Measurements from ENCODE around the gene KCNJ12.
"Not testable (repeated sequence)": the region's sequence is repeated elsewhere in the genome, so short reads cannot be mapped to it uniquely, and the experiment has no call there.

Gene KCNJ12

GRCh38 chr17:21423190-21423493 lies 47.0 kb downstream of the KCNJ12 start:
- DNase-seq: not testable (repeated sequence)

DNA sequence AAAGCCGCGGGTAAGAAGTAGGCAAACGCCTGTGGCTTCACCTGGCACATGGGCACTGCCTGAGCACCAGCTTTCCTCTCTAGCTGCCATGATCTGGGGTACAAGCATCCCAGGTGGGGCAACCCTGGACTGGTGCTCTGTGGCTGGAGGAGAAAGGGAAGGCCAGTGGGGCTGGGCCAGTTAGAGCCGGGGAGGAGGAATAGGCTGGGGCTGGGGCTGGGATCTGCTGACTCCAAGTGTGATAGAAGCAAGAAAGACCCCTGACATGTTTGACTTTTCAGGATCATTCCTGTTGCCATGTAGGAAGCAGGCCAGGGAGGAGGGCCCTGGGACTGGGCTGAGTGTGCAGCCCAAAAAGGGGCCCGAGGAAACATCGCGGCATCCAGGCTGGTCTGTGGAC lies 48.5 kb downstream of the KCNJ12 start:
- not testable (repeated sequence) for DNase-seq

DNA sequence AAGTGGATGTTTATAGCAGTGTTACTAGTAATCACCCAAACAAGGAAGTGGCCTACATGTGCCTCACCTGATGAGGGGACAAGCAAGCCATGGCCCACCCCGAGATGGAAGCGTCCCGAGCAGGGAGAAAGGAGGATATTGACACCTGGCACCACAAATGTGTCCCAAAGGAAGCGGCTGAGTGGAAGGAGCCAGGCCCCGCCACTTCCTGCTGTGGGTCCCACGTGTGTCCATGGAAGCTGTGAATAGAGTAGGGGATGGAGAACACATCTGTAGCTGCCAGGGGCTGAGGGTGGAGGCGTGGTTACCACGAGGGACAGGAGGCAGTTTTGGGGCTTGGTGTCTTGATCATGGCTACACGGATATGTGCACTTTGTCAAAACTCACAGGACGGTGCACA lies 49.2 kb downstream of the KCNJ12 start:
- DNase-seq: no peak

DNA sequence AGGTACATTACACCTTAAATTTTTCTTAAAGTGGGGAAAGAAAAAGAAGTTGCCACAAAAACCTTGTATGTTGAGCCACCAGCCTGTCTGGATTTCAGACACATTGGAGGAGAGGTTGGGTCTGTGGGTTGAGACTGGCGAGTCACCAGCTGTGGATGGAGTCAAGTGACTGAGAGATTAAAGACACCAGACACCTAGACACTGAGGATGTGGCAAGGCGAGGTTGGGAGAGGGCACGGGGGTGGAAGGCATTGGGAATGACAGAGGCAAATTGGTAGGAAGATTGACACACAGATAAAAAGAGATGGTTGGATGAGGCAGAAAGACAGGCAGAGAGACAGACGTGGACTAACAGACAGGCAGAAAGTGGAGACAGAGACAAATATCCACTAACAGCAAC lies 49.6 kb downstream of the KCNJ12 start:
- no peak for DNase-seq

- DNase-seq: not testable (repeated sequence)
These were observed 50.1 kb downstream of the KCNJ12 start for GRCh38 chr17:21426246-21426645.

GRCh38 chr17:21426876-21427275 lies 50.7 kb downstream of the KCNJ12 start:
- not testable (repeated sequence) for DNase-seq

- not testable (repeated sequence) for DNase-seq
These were observed 51.6 kb downstream of the KCNJ12 start for GRCh38 chr17:21427727-21428126.

- not testable (repeated sequence) for DNase-seq
These were observed 52.7 kb downstream of the KCNJ12 start for GRCh38 chr17:21428752-21429424.

GRCh38 chr17:21429921-21430628 lies 53.9 kb downstream of the KCNJ12 start:
- DNase-seq: not testable (repeated sequence)

DNA sequence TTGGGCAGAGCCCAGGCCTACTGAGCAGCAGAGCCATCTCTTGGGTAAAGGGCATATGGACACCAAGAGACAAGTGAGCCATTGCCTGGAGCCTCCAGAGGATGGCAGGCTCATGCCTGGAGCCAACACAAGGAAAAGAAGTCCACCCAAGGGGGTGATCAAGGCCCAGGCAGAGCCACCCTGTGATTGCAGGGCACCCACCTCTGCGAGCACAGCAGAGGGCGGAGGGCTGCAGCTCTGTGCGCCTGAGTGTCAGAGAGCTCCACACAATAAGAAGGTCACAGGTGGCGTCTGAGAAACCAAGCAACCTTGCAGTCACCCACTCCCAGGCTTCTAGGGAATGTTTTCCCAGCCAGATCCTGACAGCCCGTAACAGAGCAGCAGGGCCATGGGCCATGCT lies 57.8 kb downstream of the KCNJ12 start:
- not testable (repeated sequence) for DNase-seq

DNA sequence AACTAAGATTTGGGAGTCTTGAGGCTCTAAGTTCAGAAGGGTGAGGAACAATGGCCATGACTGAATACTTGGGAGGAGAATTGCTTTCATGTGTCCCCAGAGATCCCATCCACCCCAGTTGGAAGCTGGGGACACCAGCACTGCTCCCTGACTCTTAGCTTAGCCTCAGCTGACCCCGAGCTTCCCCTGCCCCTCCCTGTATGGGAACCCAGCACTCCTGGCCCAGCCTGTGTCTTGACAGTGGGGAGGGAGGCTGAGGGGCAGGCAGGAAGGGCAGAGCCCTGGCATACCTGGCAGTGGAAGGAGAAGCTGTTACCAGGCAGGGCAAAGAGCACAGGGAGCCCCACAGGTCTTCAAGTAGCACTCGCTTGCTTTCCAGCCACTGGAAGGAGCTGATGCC lies 58.8 kb downstream of the KCNJ12 start:
- DNase-seq: not testable (repeated sequence)

- not testable (repeated sequence) for DNase-seq
These were observed 60.3 kb downstream of the KCNJ12 start for GRCh38 chr17:21436481-21436880.

DNA sequence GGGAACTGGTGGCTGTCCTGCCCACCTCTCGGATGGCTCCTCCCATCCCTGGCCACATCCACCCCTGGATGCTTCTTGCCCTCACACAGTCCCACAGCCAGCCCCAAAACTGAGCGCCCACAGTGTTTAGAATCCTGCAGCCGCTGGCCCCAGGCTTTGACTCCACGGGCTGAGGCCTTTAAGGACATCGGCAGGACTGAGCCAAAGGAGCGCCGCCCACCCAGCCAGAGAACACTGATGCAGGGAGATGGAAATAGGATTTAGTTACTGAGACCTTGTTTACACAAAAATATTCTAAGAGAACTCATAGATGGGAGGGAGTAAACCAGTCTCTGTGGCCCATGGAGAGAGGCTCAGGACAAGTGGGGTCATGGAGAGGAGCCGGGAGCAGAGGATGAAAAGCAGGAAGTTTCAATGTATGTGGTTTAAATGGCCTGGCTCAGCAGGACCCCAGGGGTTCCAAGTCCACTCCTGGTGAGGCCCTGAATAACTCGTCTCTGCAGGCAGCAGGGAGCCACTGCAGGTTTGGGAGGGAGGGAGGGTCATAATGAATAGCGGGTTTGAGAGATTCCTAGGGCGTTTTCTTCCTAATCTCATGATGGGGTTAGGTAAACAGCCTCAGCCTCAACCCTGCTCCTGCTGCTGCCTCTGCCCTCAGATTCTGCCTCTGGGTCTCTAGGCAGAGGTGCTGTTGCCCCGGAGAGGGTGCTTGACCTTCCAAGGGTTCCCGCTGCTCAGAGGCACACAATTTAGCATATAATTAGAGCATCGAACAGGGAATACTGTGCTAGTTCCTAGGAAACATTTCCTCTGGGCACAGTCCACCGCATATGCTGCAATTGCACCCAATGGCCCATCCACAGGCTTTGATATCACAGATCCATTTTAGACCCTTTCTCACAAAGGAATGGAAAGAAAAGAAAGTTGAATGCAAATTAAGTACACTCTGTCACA lies 61.0 kb downstream of the KCNJ12 start:
- DNase-seq: not testable (repeated sequence)

DNA sequence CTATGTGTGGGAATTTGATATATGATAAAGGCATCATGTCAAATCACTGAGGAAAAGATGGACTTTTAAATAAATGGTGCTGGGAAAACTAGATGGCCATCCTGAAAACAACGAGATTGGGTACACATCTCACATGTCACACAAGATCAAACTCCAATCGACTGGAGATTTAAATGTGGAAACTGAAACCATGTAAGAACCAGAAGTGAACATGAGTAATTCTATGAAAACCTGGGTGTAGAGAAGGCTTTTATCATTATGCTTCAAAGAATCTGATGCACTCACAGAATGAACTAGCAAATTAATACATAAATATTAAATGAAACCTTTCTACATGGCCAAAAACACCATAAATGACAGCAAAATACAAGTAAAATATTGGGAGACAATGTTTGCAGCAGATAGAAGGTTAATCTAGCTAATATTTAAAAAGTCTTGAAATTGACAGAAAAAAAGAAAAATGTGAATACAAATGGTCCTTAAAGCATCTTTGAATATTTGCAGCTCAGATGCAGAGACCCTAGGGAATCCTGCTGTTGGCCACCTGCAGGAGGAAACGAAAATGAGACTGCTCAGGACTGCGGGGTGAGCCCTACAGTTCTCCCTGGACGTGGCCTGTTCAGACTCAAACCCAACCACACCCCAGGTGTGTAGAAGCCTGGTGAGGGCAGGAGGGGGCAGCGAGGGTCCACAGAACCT lies 62.3 kb downstream of the KCNJ12 start:
- DNase-seq: not testable (repeated sequence)

DNA sequence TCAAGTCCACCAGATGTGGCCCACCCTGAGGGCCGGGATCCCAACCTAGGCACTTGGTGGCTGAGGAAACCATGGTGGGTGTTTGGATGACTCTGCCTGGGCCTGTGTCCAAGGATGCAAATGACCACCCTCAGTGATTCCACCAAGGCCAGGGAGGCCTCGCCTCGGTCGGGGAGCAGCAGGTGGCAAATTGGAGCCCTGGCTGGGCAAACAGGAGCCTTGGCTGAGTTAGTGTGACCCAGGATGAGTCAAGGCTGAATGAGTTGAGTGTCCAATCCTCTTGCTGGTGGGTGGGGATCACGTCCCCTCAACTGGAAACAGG lies 62.8 kb downstream of the KCNJ12 start:
- DNase-seq: not testable (repeated sequence)

DNA sequence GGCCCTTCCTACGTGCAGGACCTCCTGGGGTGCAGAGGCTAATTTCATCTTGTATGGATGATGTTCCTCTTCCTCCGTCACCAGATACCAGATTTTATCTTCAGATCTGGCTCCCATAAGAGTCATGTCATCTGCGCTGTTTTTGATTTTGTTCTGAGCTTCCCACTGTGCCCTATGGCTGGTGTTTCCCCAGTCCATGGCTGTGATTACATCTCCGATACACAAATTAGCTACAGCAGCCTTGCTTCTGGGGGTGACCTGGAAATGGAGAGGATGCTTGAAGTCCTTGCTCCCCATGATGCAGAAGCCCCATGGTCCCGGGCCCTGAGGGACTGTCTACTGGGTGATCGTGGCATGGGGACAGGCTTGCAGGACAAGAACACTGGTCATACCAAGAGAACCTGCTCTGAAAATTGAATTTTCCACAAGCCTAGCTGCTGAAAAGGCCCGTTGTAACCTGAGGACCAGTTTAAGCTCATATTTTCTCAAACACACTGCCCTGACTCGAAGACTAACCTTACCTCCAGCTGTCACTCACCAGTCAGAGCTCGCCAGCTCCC lies 69.0 kb downstream of the KCNJ12 start:
- DNase-seq: no peak

GRCh38 chr17:21447552-21447951 lies 71.4 kb downstream of the KCNJ12 start:
- DNase-seq: not testable (repeated sequence)

DNA sequence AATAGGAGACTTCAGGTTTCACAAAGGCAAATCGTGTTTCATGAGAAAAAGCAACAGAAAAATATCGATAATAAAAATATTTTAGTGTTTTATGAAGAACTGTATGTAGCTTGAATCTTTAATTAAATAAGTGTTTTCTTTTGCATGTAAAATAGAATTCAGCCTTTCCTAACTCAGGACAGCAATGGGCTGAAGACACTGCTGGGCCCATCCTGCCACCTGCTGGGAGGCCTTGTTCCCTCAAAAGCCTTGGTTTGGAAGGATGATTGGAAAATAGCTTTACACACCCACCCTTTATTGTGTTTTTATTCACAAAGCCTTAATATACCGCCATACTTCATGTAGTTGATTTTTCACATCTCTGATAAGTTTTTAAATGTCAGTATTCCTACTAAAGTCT lies 73.7 kb downstream of the KCNJ12 start:
- DNase-seq: not testable (repeated sequence)

- no peak for DNase-seq
These were observed 75.8 kb downstream of the KCNJ12 start for GRCh38 chr17:21451975-21452374.

- peak; percentile 30 for DNase-seq
These were observed 76.4 kb downstream of the KCNJ12 start for GRCh38 chr17:21452377-21453143.

DNA sequence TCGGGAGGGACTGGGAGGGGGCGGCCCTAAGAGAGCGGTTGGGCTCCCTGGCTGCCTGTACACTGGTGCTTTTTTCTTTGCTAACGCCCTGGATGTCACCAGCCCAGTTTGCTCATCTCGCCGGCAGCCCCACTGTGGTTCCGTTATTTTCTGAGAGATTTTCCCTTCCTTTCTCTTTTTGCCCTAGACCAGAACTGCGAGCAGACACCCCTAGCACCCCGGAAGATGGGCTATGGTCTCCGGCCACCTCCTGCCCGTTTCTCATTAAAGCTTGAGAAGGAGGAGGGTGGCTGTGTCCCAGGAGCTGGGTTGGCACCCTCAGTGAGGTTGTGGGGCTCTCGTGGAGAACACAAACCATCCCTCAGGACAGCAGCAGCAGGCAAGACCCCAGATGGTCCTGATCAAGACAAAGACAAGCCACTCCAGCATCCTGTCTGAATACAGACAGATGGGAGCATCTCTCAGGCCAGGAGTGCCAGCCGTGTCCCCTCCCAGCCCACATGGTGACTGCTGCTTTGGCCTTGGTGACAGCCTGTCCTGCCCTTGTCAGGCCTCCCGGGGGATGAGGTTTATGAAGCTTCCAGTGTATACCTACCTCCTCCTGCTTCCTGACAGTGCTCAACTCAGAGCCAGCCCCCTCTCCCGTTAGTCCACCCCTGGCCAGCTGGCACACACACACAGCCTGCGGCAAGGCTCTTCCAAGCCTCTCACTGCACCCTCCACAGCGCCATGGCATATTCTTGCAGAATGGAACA lies 77.2 kb downstream of the KCNJ12 start:
- no peak for DNase-seq
